Keratinocyte (primary cell): ENCODE measurements around the gene CACNA1F. TPM values are rescaled to one million over a fixed set of nuclear protein-coding genes. Genes with fewer than 3 reads are reported as not detected.

Experiments
- DNase-seq: peaks from one replicate; pipeline ENCODE4 v3.0.0-alpha.2; 2011; ENCODE audit warnings: low read depth, missing footprints, low spot score
- FAIRE-seq: peaks from 2 replicates; lab custom pipeline; 2011; peaks lifted over from hg19 to GRCh38; lab: Jason Lieb, UNC
- H2AFZ ChIP-seq: 2 replicates; pipeline ENCODE4 v1.6.0; 2012; ENCODE audit warnings: low read length, control low read depth, inconsistent platforms; ENCODE audit not compliant: control insufficient read depth
- H3K27ac ChIP-seq: 2 replicates; pipeline ENCODE4 v1.5.1; 2011; ENCODE audit warnings: low read length; ENCODE audit not compliant: control insufficient read depth, insufficient read depth
- H3K27me3 ChIP-seq: 3 replicates; pipeline ENCODE4 v1.6.0; 2011; ENCODE audit warnings: low read length; ENCODE audit not compliant: control insufficient read depth, insufficient read depth; ENCODE audit errors: extremely low read depth
- H3K36me3 ChIP-seq, 2 experiments: 2 replicates in 1 of 2; 3 replicates in 1 of 2; pipeline ENCODE4 v1.5.1; 2011; ENCODE audit warnings: low read length in 2 of 2, mild to moderate bottlenecking in 1 of 2; ENCODE audit not compliant: control insufficient read depth in 2 of 2, insufficient read depth in 2 of 2; ENCODE audit errors: extremely low read depth in 1 of 2
- H3K4me1 ChIP-seq: 3 replicates; pipeline ENCODE4 v1.5.1; 2011; ENCODE audit warnings: low read length; ENCODE audit not compliant: control insufficient read depth, insufficient read depth; ENCODE audit errors: extremely low read depth
- H3K4me2 ChIP-seq: 3 replicates; pipeline ENCODE4 v1.6.0; 2011; ENCODE audit warnings: low read depth, low read length; ENCODE audit not compliant: control insufficient read depth, insufficient read depth; ENCODE audit errors: extremely low read depth
- H3K4me3 ChIP-seq, 3 experiments: fragments of 200-600 bp in 1 of 3; sonication (generic) in 1 of 3; 2 replicates in 2 of 3; 3 replicates in 1 of 3; pipeline ENCODE4 v1.5.1; 2011 to 2016; ENCODE audit warnings: low read length in 3 of 3, mild to moderate bottlenecking in 3 of 3, control low read depth in 2 of 3, inconsistent platforms in 1 of 3, low read depth in 1 of 3, mixed read lengths in 1 of 3, mixed run types in 1 of 3, moderate library complexity in 1 of 3; ENCODE audit not compliant: control insufficient read depth in 2 of 3, insufficient read depth in 2 of 3; ENCODE audit errors: extremely low read depth in 1 of 3
- H3K79me2 ChIP-seq: 2 replicates; pipeline ENCODE4 v1.6.0; 2012; ENCODE audit warnings: low read length; ENCODE audit not compliant: control insufficient read depth, insufficient read depth
- H3K9ac ChIP-seq: 3 replicates; pipeline ENCODE4 v1.6.0; 2011; ENCODE audit warnings: low read length; ENCODE audit not compliant: control insufficient read depth, insufficient read depth; ENCODE audit errors: extremely low read depth
- H3K9me1 ChIP-seq: 3 replicates; pipeline ENCODE4 v1.6.0; 2011; ENCODE audit warnings: low read length; ENCODE audit not compliant: control insufficient read depth, insufficient read depth; ENCODE audit errors: extremely low read depth
- H3K9me3 ChIP-seq: 2 replicates; pipeline ENCODE4 v1.5.1; 2012; ENCODE audit warnings: low read depth, low read length; ENCODE audit not compliant: control insufficient read depth
- H4K20me1 ChIP-seq: 3 replicates; pipeline ENCODE4 v1.6.0; 2011; ENCODE audit warnings: low read length; ENCODE audit not compliant: control insufficient read depth, insufficient read depth; ENCODE audit errors: extremely low read depth
- CTCF ChIP-seq, 3 experiments: IDR thresholded peaks in 1 of 3; conservative IDR thresholded peaks in 1 of 3; optimal IDR thresholded peaks in 1 of 3; 2 replicates in 2 of 3; 3 replicates in 1 of 3; pipeline versions ENCODE3 to v1.5.1; 2011; ENCODE audit warnings: low read length in 3 of 3, mild to moderate bottlenecking in 3 of 3, moderate library complexity in 2 of 3, control low read depth in 1 of 3, inconsistent platforms in 1 of 3; ENCODE audit not compliant: insufficient read depth in 2 of 3; ENCODE audit errors: extremely low read depth in 1 of 3
- EZH2 ChIP-seq: IDR thresholded peaks from one replicate; pipeline ENCODE4 v1.6.1; 2012; ENCODE audit warnings: inconsistent platforms, mild to moderate bottlenecking, low read length, moderate library complexity
- dilution Hi-C: fragments of 300-500 bp; cut with MboI; formaldehyde crosslinking; loops from one replicate; pipeline ENCODE4 v1.7.0; 2020; ENCODE audit warnings: low sequenced_read_pairs; ENCODE audit not compliant: extremely low pct_ligation_motif_present
- polyA plus RNA-seq, 5 experiments: library from polyadenylated mRNA; depleted of rRNA in 3 of 5; stranded (reverse) in 3 of 5; stranded (forward) in 1 of 5; unstranded in 1 of 5; fragments of >200 nt; gene quantifications; 1 replicate in 1 of 5; 2 replicates in 3 of 5; 3 replicates in 1 of 5; pipeline versions ENCODE4 v1.2.1 to v1.2.3, GENCODE V29; 2011 to 2012; ENCODE audit warnings: missing spikeins in 2 of 5, low read depth in 1 of 5, low replicate concordance in 1 of 5

CACNA1F gene
- polyA plus RNA-seq, 1 donor (not counting 4 experiments of a cell fraction or from before 2014, with no cell fraction given): not detected

GRCh38 chrX:49246541-49246940 is 13.4 kb upstream of the CACNA1F start:
- H3K27ac ChIP-seq: no peak overlapping the region
- H3K36me3 ChIP-seq: peaks cover 3 to 4% of the 10 kb centered on the region in 2 experiments
- H4K20me1 ChIP-seq: no peaks in the 10 kb centered on the region
- H3K9ac ChIP-seq: no peak overlapping the region
- no peaks in the 10 kb centered on the region for H3K79me2 ChIP-seq
- H3K9me1 ChIP-seq: no peaks in the 10 kb centered on the region
- DNase-seq (no peak), FAIRE-seq (no peak)
- TF ChIP-seq CTCF (optimal IDR thresholded peaks at IDR 0.05 in 1 of 3, IDR thresholded peaks at IDR 0.05 in 1 of 3, conservative IDR thresholded peaks at IDR 0.05 in 1 of 3; ENCODE audit: extremely low read depth in 1 of 3, insufficient read depth in 2 of 3, low read length in 3 of 3): no peak
- TF ChIP-seq EZH2: no peak
- no peaks in the 10 kb centered on the region for H3K27me3 ChIP-seq
- peaks cover 2% of the 10 kb centered on the region for H3K9me3 ChIP-seq
- peaks cover 4% of the 10 kb centered on the region for H3K4me1 ChIP-seq
- dilution Hi-C loops: no loop called here
- H3K4me2 ChIP-seq: no peak overlapping the region
- no peak overlapping the region for H2AFZ ChIP-seq
- H3K4me3 ChIP-seq: no peak overlapping the region

- H4K20me1 ChIP-seq: no peaks in the 10 kb centered on the region
- FAIRE-seq (no peak), DNase-seq (no peak)
- H3K4me1 ChIP-seq: peaks cover 4% of the 10 kb centered on the region
- peaks cover 2% of the 10 kb centered on the region for H3K9me3 ChIP-seq
- TF ChIP-seq CTCF (optimal IDR thresholded peaks at IDR 0.05 in 1 of 3, IDR thresholded peaks at IDR 0.05 in 1 of 3, conservative IDR thresholded peaks at IDR 0.05 in 1 of 3; ENCODE audit: extremely low read depth in 1 of 3, insufficient read depth in 2 of 3, low read length in 3 of 3) (no peak), EZH2 (no peak)
- no peak overlapping the region for H3K9ac ChIP-seq
- H3K9me1 ChIP-seq: no peaks in the 10 kb centered on the region
- peaks cover 4 to 5% of the 10 kb centered on the region in 2 experiments for H3K36me3 ChIP-seq
- H3K27ac ChIP-seq: no peak overlapping the region
- dilution Hi-C loops: no loop called here
- H3K27me3 ChIP-seq: no peaks in the 10 kb centered on the region
- no peaks in the 10 kb centered on the region for H3K79me2 ChIP-seq
- no peak overlapping the region for H3K4me3 ChIP-seq
- H3K4me2 ChIP-seq: no peak overlapping the region
- H2AFZ ChIP-seq: no peak overlapping the region
Measured at GRCh38 chrX:49244207-49244606, 11.1 kb upstream of the CACNA1F start.
